Midbrain (tissue), 1 donor: ENCODE data around the gene PIP5K1C.
"Not testable (repeated sequence)": the region's sequence is repeated elsewhere in the genome, so short reads cannot be mapped to it uniquely, and the experiment has no call there.

Experiments used
- DNase-seq: peaks from one replicate; lab custom pipeline; 2025; lab: John Stamatoyannopoulos, UW

PIP5K1C gene

DNA sequence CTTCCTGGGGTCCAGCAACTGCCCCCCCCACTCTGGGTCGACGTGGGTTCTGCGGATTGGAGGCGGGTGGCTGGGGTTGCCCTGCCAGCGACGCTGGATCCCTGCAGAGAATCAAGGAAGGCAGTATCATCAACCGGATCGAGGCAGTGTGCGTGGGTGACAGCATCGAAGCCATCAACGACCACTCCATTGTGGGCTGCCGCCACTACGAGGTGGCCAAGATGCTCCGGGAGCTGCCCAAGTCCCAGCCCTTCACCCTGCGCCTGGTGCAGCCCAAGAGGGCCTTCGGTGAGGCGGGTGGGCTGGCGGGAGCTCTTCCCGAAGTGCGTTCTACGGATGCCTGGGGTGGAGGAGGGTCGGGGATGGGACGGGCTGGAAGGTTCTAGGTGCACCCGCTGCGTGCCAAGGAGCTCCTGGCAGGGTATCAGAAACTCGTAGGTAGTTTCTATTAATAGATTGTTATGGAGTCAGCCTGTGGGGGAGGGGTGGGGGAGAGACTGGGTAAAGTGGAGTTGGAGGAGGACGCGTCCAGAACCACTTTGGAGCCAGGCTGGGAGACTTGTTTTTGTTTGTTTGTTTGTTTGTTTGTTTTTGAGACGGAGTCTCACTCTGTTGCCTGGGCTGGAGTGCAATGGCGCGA, 113.4 kb downstream of the PIP5K1C start:
- no peak for DNase-seq

DNA sequence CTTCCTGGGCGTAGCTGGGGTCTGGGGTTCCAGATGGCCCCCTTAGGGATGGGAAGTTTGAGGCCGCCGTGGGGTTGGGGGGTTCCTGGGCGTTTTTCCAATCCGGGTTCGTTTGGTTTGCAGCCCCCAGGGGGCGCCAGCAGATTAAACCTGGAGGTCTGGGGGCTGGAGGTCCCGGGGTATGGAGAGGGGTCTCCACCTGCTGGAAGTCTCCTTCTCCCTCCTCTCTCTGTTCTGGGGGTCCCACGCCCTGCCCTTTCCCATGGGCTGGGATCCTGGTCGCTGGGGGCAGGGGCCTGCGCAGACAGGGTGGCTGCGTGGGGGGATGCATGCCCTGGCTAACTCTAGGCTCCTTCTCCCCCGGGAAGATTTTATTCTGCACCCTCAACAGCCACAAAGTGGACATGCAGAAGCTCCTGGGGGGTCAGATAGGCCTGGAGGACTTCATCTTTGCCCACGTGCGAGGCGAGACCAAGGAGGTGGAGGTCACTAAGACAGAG, 114.1 kb downstream of the PIP5K1C start:
- no peak for DNase-seq

DNA sequence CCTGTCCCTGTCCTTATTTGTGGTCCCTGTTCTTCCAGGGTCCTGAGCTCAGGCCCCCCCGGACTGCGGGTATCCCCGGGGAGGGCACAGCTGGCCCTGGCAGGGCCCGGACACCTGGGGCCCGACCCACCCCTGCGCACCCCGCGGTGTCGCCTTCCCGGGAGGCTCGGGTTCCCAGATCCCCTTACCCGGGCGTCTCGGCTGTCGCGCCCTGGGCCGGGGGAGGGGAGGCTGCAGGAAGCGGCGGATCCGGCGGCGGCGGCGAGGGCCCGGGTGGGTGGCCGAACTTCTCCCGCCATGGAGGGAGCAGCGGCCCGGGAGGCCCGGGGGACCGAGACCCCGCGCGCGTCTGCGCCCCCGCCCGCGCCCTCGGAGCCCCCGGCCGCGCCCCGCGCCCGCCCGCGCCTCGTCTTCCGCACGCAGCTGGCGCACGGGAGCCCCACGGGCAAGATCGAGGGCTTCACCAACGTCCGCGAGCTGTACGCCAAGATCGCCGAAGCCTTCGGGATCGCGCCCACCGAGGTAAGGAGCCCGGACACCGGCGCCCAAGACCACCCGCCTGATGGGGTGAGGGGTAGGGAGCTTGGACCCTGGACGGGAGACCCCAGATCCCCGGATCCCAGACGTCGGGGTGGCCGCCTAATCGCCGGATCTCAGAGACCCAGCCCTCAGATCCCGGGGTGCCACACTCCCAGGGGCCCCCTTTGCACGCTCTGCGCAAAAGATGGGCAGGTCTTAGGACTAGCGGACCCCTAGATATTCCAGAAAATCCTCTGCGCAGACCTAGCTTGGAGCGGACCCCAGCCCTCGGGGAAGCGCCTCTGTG, 114.8 kb downstream of the PIP5K1C start, which contains the start of gene GIPC3:
TSS of gene GIPC3 (plus strand) at position 178 of the 826 bp plus-strand sequence. CDS start at position 298, 120 bp downstream.
- no peak for DNase-seq

DNA sequence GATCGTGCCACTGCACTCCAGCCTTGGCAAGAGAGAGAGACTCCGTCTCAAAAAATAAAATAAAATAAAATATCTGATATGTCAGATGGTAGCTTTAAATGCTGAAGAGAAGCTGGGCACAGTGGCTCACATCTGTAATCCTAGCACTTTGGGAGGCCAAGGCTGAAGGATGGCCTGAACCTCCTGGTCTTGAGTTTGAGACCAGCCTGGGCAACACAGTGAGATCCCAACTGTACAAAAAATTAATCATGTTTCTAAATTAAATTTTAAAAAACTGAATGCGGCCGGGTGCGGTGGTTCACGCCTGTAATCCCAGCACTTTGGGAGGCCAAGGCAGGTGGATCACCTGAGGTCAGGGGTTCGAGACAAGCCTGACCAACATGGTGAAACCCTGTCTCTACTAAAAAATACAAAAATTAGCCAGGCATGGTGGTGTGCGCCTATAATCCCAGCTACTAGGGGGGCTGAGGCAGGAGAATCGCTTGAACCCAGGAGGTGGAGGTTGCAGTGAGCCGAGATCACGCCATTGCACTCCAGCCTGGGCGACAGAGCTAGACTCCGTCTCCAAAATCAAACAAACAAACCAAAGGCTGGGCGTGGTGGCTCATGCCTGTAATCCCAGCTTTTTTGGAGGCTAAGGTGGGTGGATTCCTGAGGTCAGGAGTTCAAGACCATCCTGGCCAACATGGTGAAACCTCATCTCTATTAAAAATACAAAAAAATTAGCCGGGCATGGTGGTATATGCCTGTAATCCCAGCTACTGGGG, 116.0 kb downstream of the PIP5K1C start:
- DNase-seq = not testable (repeated sequence)

DNA sequence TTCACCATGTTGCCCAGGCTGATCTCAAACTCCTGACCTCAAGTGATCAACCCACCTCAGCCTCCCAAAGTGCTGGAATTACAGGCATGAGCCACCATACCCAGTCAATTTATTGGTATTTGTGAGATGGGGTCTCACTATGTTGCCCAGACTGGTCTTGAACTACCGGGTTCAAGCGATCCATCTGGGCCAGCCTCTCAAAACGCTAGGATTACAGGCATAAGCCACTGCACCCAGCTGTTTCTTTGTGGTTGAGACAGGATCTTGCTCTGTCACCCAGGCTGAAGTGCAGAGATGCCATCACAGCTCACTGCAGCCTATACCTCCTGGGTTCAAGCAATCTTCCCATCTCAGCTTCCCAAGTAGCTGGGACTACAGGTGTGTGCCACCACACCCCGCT, 118.5 kb downstream of the PIP5K1C start:
- not testable (repeated sequence) for DNase-seq
